ENCODE measurements around the gene GPC6.
"Not testable (repeated sequence)": the region's sequence is repeated elsewhere in the genome, so short reads cannot be mapped to it uniquely, and the experiment has no call there.

The GPC6 gene

GRCh38 chr13:94335761-94336526, 1109.3 kb downstream of the GPC6 start:
- H3K4me1 Mint-ChIP-seq, result no peaks in the 10 kb centered on the region
- no peak for DNase-seq (ENCODE audit: low spot score in 2 of 2)
- H3K36me3 Mint-ChIP-seq, result no peaks in the 10 kb centered on the region
- no peak overlapping the region for H3K4me3 Mint-ChIP-seq
- ATAC-seq, result no peak
- no peak overlapping the region for H3K27ac Mint-ChIP-seq
- H3K9me3 Mint-ChIP-seq, result no peaks in the 10 kb centered on the region

- DNase-seq (ENCODE audit: low spot score in 2 of 2), result no peak
- no peak overlapping the region for H3K4me3 Mint-ChIP-seq
- H3K36me3 Mint-ChIP-seq, result no peaks in the 10 kb centered on the region
- H3K4me1 Mint-ChIP-seq, result no peaks in the 10 kb centered on the region
- H3K9me3 Mint-ChIP-seq, result no peaks in the 10 kb centered on the region
- no peak for ATAC-seq
- no peak overlapping the region for H3K27ac Mint-ChIP-seq
Observed at GRCh38 chr13:94339116-94339687, 1112.6 kb downstream of the GPC6 start.

- Mint-ChIP-seq H3K4me3 (no peak overlapping the region), H3K36me3 (no peaks in the 10 kb centered on the region), H3K4me1 (no peaks in the 10 kb centered on the region), H3K9me3 (no peaks in the 10 kb centered on the region), H3K27ac (no peak overlapping the region)
- ATAC-seq (no peak), DNase-seq (ENCODE audit: low spot score in 2 of 2) (no peak)
Observed at GRCh38 chr13:94342436-94343242, 1116.0 kb downstream of the GPC6 start.

- no peaks in the 10 kb centered on the region for H3K4me1 Mint-ChIP-seq
- ATAC-seq (no peak), DNase-seq (ENCODE audit: low spot score in 2 of 2) (no peak)
- no peaks in the 10 kb centered on the region for H3K36me3 Mint-ChIP-seq
- no peak overlapping the region for H3K27ac Mint-ChIP-seq
- H3K9me3 Mint-ChIP-seq, result no peaks in the 10 kb centered on the region
- H3K4me3 Mint-ChIP-seq, result no peak overlapping the region
Observed at GRCh38 chr13:94343243-94343585, 1116.6 kb downstream of the GPC6 start.

- H3K27ac Mint-ChIP-seq; H3K4me3 Mint-ChIP-seq; H3K9me3 Mint-ChIP-seq; H3K4me1 Mint-ChIP-seq; H3K36me3 Mint-ChIP-seq; ATAC-seq; DNase-seq (ENCODE audit: low spot score in 2 of 2): not testable (repeated sequence)
Observed at GRCh38 chr13:94343687-94344086, 1117.1 kb downstream of the GPC6 start.

GRCh38 chr13:94344126-94344818, 1117.7 kb downstream of the GPC6 start:
- H3K4me3 Mint-ChIP-seq, result no peak overlapping the region
- no peaks in the 10 kb centered on the region for H3K36me3 Mint-ChIP-seq
- no peaks in the 10 kb centered on the region for H3K4me1 Mint-ChIP-seq
- no peak overlapping the region for H3K27ac Mint-ChIP-seq
- H3K9me3 Mint-ChIP-seq, result no peaks in the 10 kb centered on the region
- DNase-seq (ENCODE audit: low spot score in 2 of 2) (no peak), ATAC-seq (no peak)

GRCh38 chr13:94345374-94346195, 1119.0 kb downstream of the GPC6 start:
- ATAC-seq, result peak; percentile 40
- peaks cover 2% of the 10 kb centered on the region for H3K4me1 Mint-ChIP-seq

GRCh38 chr13:94346261-94347019, 1119.8 kb downstream of the GPC6 start:
- DNase-seq (ENCODE audit: low spot score in 2 of 2) (no peak), ATAC-seq (peak; percentile 35)
- Mint-ChIP-seq H3K9me3 (no peaks in the 10 kb centered on the region), H3K4me3 (no peak overlapping the region), H3K4me1 (peaks cover 7% of the 10 kb centered on the region), H3K36me3 (no peaks in the 10 kb centered on the region), H3K27ac (no peak overlapping the region)

More at GRCh38 chr13:94345374-94346195, 1119.0 kb downstream of the GPC6 start:
- Mint-ChIP-seq H3K4me3 (no peak overlapping the region), H3K36me3 (no peaks in the 10 kb centered on the region), H3K27ac (no peak overlapping the region), H3K9me3 (no peaks in the 10 kb centered on the region)
- DNase-seq (ENCODE audit: low spot score in 2 of 2), result no peak

- ATAC-seq (peak; percentile 80), DNase-seq (ENCODE audit: low spot score in 2 of 2) (no peak)
- Mint-ChIP-seq H3K4me3 (no peak overlapping the region), H3K4me1 (peaks cover 17% of the 10 kb centered on the region), H3K36me3 (no peaks in the 10 kb centered on the region), H3K27ac (peak overlapping the region; percentile 56), H3K9me3 (no peaks in the 10 kb centered on the region)
Observed at GRCh38 chr13:94351292-94351990, 1124.8 kb downstream of the GPC6 start.

- H3K36me3 Mint-ChIP-seq, result no peaks in the 10 kb centered on the region
- ATAC-seq (peak; percentile 38), DNase-seq (ENCODE audit: low spot score in 2 of 2) (no peak)
- peaks cover 17% of the 10 kb centered on the region for H3K4me1 Mint-ChIP-seq
- no peak overlapping the region for H3K4me3 Mint-ChIP-seq
- peak overlapping the region; percentile 56 for H3K27ac Mint-ChIP-seq
- H3K9me3 Mint-ChIP-seq, result no peaks in the 10 kb centered on the region
Observed at GRCh38 chr13:94352057-94352456, 1125.5 kb downstream of the GPC6 start.

- no peak for DNase-seq (ENCODE audit: low spot score in 2 of 2)
- Mint-ChIP-seq H3K27ac (no peak overlapping the region), H3K36me3 (no peaks in the 10 kb centered on the region), H3K4me1 (peaks cover 17% of the 10 kb centered on the region), H3K9me3 (no peaks in the 10 kb centered on the region), H3K4me3 (no peak overlapping the region)
- ATAC-seq, result no peak
Observed at GRCh38 chr13:94353167-94353710, 1126.6 kb downstream of the GPC6 start.

- H3K36me3 Mint-ChIP-seq, result no peaks in the 10 kb centered on the region
- no peak for DNase-seq (ENCODE audit: low spot score in 2 of 2)
- no peaks in the 10 kb centered on the region for H3K4me1 Mint-ChIP-seq
- H3K4me3 Mint-ChIP-seq, result no peak overlapping the region
- ATAC-seq, result no peak
- H3K27ac Mint-ChIP-seq, result no peak overlapping the region
- no peaks in the 10 kb centered on the region for H3K9me3 Mint-ChIP-seq
Observed at GRCh38 chr13:94359875-94360274, 1133.3 kb downstream of the GPC6 start.

GRCh38 chr13:94362411-94362909, 1135.9 kb downstream of the GPC6 start:
- Mint-ChIP-seq H3K27ac (no peak overlapping the region), H3K9me3 (no peaks in the 10 kb centered on the region), H3K36me3 (no peaks in the 10 kb centered on the region), H3K4me1 (no peaks in the 10 kb centered on the region), H3K4me3 (no peak overlapping the region)
- ATAC-seq (peak; percentile 97), DNase-seq (ENCODE audit: low spot score in 2 of 2) (peak; percentile 25 to 66)
